Iris pigment epithelial cell (primary cell): ENCODE data around the gene RAB6A.
A peak's percentile ranks its signal among the peaks of the same experiment; 100 is the strongest.
"Not testable (repeated sequence)": the region's sequence is repeated elsewhere in the genome, so short reads cannot be mapped to it uniquely, and the experiment has no call there.

Experiments
- DNase-seq: peaks from one replicate; pipeline ENCODE4 v3.0.0-alpha.2; 2011; ENCODE audit warnings: low read depth

RAB6A gene

DNA sequence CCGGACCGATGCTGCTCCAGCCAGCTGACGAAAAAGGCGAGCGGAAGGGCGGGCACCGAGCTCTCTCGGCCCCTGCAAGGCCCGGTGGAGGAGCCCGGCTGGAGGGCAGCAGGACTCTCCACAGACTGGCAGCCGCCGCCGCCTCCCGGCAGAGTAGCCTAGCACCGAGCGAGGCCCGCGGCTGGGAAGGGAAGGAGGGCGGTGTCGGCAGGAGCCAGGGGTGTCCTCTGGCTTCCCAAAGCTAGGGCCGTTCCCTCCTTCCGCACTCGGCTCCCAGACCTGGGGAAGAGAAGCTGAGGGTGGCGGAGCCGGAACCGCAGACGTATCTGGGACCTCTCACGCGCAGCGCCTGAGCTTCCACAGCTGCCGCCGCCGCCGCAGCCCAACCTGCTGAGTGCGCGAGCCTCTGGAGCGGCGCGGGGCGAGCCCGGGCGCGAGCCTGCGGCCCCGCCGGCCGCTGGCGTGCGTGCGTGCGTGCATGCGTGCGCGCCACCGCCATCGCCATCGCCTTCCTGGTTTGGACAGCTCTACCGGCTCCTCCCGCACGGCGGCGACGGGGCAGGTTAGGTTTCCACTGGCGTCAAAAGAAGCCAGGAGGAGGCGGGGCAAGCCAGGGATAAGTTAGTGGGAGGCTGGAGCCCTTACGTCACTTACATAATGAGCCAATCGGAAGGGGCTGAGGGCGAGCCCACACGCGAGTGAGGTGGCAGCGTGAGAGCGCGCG, at the start of gene RAB6A:
Gene RAB6A (minus strand): TSS at position 396 of the 724 bp plus-strand sequence. CDS start 439 bp downstream, outside the sequence.
- peak; percentile 100 for DNase-seq

DNA sequence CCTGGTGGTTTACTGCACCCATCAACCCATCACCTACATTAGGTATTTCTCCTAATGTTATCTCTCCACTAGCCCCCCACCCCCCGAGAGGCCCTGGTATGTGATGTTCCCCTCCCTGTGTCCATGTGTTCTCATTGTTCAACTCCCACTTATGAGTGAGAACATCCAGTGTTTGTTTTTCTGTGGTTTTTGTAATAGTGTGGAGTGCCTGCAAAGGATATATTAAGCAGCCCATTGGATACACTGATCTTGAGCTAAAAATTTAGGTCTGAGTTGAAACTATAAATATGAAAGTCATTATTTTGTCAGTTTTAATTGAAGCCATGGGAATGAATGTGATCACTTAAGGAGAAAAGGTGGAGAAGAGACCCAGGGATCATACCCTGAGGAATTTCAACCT, 49.8 kb upstream of the RAB6A start:
- peak; percentile 35 for DNase-seq

GRCh38 chr11:73808052-73808451, 47.2 kb upstream of the RAB6A start:
- no peak for DNase-seq

- no peak for DNase-seq
Measured at GRCh38 chr11:73804712-73805111, 43.8 kb upstream of the RAB6A start.

DNA sequence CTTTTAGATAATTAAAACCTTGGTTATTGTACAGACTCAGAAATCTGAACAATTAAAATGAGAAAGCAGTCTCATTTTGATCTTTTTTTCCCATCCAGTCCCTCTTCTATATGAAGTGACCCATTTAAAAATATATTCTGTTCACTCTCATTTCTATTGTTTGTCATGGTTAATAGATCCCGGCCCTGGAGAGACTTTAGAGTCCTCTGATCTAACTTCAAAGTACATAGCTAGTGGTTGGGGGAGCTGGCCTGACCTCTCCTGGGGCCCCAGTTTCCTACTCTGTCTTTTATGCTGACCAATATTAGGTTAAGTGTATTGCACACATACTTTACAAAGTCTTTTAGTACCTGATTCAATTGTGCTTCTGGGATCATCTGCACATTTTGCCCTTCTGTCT, 40.3 kb upstream of the RAB6A start:
- no peak for DNase-seq

DNA sequence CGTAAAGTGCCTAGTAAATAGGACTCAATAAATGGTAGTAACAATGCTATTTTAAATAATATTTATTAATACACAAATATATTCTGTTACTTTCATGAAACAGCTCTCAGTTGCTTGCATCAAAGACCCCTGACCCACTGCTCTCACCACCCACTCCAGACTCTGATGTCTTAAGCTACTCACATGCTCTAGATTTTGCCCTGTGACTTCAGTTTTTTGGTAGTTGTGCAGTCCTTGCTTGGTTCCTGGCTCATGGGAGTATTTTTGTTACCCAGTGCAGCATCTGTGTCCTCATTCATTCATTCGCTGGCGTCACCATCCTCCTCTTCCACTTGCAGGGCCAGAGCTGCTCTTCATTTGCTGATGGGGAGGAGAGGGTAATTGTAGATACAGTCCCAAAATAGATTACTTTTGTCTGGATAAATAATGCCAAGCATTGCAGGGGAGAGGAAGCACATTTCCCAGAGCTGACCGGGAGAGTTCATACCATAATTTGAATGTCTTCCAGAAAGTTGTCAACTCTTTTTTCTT, 39.5 kb upstream of the RAB6A start:
- DNase-seq, result no peak

DNA sequence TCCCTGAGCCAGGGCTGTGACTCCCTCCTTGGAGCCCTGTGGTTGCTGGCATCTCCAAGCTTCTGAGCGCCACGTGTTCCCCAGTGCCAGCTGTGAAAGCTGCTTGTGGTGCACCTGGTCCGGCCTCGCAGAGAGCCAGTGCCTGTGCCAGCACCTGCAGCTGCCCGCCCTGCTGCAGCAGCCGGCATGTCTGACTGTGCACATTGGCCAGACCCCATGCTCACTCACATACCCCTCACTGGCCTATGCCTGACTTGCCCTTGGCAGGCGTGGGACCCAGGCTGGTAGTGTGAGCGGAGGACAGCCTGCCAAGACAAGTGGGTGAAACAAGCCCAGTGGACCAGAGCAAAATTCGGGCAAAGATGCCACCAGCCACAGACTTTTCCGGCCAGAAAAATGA, 36.6 kb upstream of the RAB6A start:
- no peak for DNase-seq

DNA sequence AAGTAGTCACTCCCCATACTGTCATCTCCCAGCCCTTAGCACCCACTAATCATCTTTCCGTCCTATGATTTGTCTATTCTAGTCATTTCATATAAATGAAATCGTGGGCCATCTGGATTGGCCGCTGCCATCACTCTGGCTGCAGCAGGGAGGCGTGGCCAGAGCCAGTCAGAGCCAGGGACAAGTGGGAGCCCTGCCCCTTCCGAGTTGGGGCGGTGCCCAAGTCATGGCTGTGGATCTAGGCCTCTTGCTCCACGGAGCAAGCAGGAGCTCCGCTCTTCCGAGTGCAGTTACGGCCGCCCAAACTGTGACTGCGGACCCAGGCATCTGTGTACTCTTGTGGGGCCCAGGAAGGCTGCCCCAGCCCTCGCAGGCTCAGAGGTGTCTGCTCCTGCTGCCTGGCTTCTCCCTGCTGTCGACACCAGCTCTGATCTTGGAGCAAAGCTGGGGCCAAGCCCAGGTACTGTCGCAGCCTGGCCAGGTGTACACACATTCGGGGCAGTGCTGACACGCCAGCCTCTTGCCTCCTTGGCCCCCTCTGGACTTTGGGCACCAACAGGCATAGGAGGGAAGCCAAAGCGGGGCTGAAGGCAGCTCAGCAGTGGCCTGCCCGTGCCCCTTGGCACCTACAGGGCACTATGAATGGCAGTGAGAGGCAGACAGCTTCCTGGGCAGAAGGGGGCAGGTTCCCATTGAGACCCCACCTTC, 35.2 kb upstream of the RAB6A start:
- no peak for DNase-seq

GRCh38 chr11:73792584-73792983, 31.7 kb upstream of the RAB6A start:
- DNase-seq, result no peak

DNA sequence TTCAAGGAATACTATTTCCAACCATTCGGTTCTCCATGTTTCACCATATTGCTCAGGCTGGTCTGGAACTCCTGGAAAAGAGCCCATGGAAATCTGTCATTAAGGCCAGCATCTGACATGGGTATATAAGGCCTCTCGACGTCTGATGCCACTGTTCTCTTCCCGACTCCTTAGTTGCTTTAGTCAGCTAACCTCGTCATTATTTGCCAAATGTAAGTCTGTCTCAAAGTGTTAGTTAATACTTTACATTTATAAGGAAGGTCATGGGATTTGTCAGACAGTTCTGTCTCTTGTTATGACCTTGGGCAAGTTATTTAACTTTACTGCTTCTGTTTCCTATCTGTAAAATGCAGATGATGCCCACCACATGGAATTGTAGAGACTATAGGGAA, 28.4 kb upstream of the RAB6A start:
- no peak for DNase-seq

DNA sequence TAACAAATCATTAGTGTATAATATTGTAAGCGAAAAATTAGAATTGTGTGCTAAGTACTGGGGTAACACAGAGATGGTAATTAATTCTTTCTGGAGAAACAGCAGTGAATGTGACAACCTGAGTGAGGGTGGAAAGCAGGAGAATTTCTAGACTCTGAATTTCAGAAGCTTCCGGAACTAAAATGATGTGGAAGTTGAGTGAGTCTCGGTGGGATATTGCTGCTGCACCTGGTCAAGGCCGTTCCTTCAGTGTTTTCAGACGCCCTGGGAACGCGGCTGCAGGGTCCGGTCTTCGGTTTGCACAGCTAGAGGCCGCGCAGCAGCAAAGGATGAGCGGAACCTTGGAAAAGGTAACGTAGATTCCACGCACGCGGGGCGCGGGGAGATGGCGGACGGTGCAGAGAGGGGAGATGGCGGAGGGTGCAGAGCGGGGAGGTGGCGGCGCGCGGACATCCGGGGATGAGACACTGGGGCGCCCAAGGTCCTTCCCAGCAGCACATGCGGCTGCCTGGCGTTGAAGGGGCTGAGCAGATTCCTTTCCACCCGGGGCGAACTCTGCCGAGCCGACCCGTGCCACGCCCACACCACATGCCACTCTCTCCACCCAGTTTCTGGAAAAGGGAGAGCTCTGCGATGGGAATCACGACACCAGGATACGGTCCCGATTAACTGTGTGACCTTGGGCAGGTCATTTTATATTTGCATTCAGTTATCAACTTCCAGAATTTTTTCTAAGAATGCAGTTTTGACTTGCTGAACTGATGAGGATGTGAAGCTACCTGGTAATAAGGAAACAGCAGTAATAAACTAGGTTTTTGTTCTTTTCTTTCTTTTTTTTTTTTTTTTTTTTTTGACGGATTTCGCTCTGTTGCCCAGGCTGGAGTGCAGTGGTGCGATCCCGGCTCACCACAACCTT, 27.0 kb upstream of the RAB6A start, which contains the start of gene MRPL48:
Gene MRPL48 (plus strand): TSS at position 232 of the 916 bp plus-strand sequence. CDS start 98 bp downstream, at position 330.
- DNase-seq, result peak; percentile 93

- no peak for DNase-seq
Measured at GRCh38 chr11:73787051-73787642, 26.3 kb upstream of the RAB6A start.

DNA sequence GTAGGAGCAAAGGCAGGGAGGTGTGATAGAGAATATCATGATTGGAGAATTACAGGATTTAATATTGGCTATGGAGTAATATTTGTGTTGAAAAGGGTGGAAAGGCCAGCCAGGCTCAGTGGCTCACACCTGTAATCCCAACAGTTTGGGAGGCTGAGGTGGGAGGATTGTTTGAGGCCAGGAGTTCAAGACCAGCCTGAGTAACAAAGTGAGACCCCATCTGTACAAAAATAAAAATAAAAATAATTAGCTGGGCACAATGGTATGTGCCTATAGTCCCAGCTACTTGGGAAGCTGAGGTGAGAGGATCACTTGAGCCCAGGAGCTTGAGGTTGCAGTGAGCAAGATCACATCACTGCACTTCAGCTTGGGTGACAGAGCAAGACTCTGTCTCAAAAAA, 24.6 kb upstream of the RAB6A start:
- DNase-seq, result not testable (repeated sequence)

GRCh38 chr11:73784734-73785133, 23.9 kb upstream of the RAB6A start:
- DNase-seq, result no peak

GRCh38 chr11:73784080-73784634, 23.3 kb upstream of the RAB6A start:
- DNase-seq, result no peak

DNA sequence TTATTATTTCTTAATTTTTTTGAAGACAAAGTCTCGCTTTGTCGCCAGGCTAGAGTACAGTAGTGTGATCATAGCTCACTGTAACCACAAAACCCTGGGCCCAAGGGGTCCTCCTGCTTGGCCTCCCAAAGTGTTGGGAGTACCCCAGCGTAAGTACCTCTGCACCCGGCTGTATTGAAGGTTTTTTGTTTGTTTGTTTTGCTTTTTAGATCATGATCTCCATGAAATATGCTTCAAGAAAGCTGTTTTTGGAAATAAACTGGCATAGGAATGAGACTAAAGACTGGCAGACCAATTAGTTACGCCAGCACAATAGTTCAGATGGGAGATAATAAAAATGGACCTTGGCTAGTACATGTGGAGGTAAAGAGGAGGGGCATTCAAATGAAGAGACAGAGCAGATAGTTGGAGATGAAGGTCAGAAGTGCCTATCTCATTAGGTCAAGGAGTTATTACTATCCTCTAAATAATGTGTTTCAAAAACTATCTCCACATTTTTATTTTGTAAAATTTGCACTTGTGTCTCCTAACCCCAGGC, 22.7 kb upstream of the RAB6A start:
- no peak for DNase-seq

- DNase-seq, result no peak
Measured at GRCh38 chr11:73781303-73781702, 20.4 kb upstream of the RAB6A start.

- DNase-seq, result peak; percentile 99
Measured at GRCh38 chr11:73779084-73779902, 18.4 kb upstream of the RAB6A start.

GRCh38 chr11:73770811-73771210, 9.9 kb upstream of the RAB6A start:
- not testable (repeated sequence) for DNase-seq

GRCh38 chr11:73766763-73767162, 5.9 kb upstream of the RAB6A start:
- no peak for DNase-seq
